Neural cell (in vitro differentiated cells): Measurements from ENCODE around the gene GRIA1. TPM values are rescaled to one million over a fixed set of nuclear protein-coding genes. Genes with fewer than 3 reads are reported as not detected.

ENCODE experiments used
- H2AFZ ChIP-seq: fragments of 200-600, 300-800 bp; sonication (generic), shearing (Covaris generic); 2 replicates; pipeline ENCODE4 v1.6.0; 2014; ENCODE audit warnings: low read depth, mild to moderate bottlenecking, antibody characterized with exemption, low read length, moderate library complexity
- H3F3A ChIP-seq: fragments of 200-600 bp; shearing (Covaris generic); 2 replicates; pipeline ENCODE4 v1.6.1; 2016; ENCODE audit warnings: mild to moderate bottlenecking, moderate library complexity, mixed read lengths, antibody characterized with exemption, low read length; ENCODE audit not compliant: insufficient read depth, poor library complexity, severe bottlenecking
- H3K27ac ChIP-seq: fragments of 200-600, 300-800 bp; sonication (generic), shearing (Covaris generic); 2 replicates; pipeline ENCODE4 v1.5.1; 2014; ENCODE audit warnings: mild to moderate bottlenecking, low read length, moderate library complexity
- H3K27me3 ChIP-seq: fragments of 300-800, 200-600 bp; sonication (generic), shearing (Covaris generic); 2 replicates; pipeline ENCODE4 v1.6.0; 2014; ENCODE audit warnings: mild to moderate bottlenecking, low read depth, low read length, moderate library complexity; ENCODE audit not compliant: insufficient read depth
- H3K36me3 ChIP-seq: fragments of 300-800, 200-600 bp; sonication (generic), shearing (Covaris generic); 2 replicates; pipeline ENCODE4 v1.5.1; 2014; ENCODE audit warnings: mild to moderate bottlenecking, antibody characterized with exemption, low read length, moderate library complexity; ENCODE audit not compliant: insufficient read depth
- H3K4me2 ChIP-seq: fragments of 300-800, 200-600 bp; sonication (generic), shearing (Covaris generic); 2 replicates; pipeline ENCODE4 v1.6.0; 2014; ENCODE audit warnings: mild to moderate bottlenecking, low read length
- H3K4me3 ChIP-seq: fragments of 300-800, 200-600 bp; sonication (generic), shearing (Covaris generic); 2 replicates; pipeline ENCODE4 v1.5.1; 2014; ENCODE audit warnings: mild to moderate bottlenecking, low read length, moderate library complexity
- H3K79me2 ChIP-seq: fragments of 200-600 bp; shearing (Covaris generic); replicated peaks from 2 replicates; pipeline ENCODE4 v1.6.0; 2014; ENCODE audit warnings: mild to moderate bottlenecking, low read length, moderate library complexity; ENCODE audit not compliant: insufficient read depth
- H3K9ac ChIP-seq: fragments of 300-800, 200-600 bp; sonication (generic), shearing (Covaris generic); 2 replicates; pipeline ENCODE4 v1.6.1; 2016; ENCODE audit warnings: mild to moderate bottlenecking, low read length, mixed read lengths
- H3K9me2 ChIP-seq: fragments of 200-600 bp; shearing (Covaris generic); 2 replicates; pipeline ENCODE4 v1.6.1; 2016; ENCODE audit warnings: mild to moderate bottlenecking, low read length, mixed read lengths; ENCODE audit not compliant: insufficient read depth
- H3K9me3 ChIP-seq: fragments of 200-600, 300-800 bp; sonication (generic), shearing (Covaris generic); 2 replicates; pipeline ENCODE4 v1.6.1; 2016; ENCODE audit warnings: mild to moderate bottlenecking, mixed run types, low read length, moderate library complexity, mixed read lengths
- H4K20me1 ChIP-seq: fragments of 200-600 bp; shearing (Covaris generic); 2 replicates; pipeline ENCODE4 v1.6.1; 2016; ENCODE audit warnings: mild to moderate bottlenecking, mixed run types; ENCODE audit not compliant: insufficient read depth
- CTCF ChIP-seq: fragments of 450-650 bp; IDR thresholded peaks from 2 replicates; pipeline ENCODE4 v1.5.1; 2014; ENCODE audit warnings: antibody characterized with exemption, mild to moderate bottlenecking, moderate library complexity; ENCODE audit not compliant: poor library complexity, severe bottlenecking
- EP300 ChIP-seq: fragments of 450-650 bp; conservative IDR thresholded peaks from 2 replicates; pipeline ENCODE4 v1.6.1; 2014; ENCODE audit warnings: antibody characterized with exemption, mild to moderate bottlenecking, moderate library complexity; ENCODE audit not compliant: poor library complexity, severe bottlenecking
- EZH2 ChIP-seq: fragments of 200-600, 300-800 bp; shearing (Covaris generic), sonication (generic); IDR thresholded peaks from 2 replicates; pipeline ENCODE4 v1.6.1; 2014; ENCODE audit warnings: antibody characterized with exemption, low read length, borderline replicate concordance, mild to moderate bottlenecking; ENCODE audit not compliant: insufficient read depth, poor library complexity, severe bottlenecking
- MXI1 ChIP-seq: fragments of 450-650 bp; conservative IDR thresholded peaks from 2 replicates; pipeline ENCODE4 v1.6.1; 2014; ENCODE audit warnings: antibody characterized with exemption, mild to moderate bottlenecking; ENCODE audit not compliant: poor library complexity, severe bottlenecking
- POLR2AphosphoS5 ChIP-seq: IDR thresholded peaks from 2 replicates; pipeline ENCODE4 v1.6.1; 2012
- RAD21 ChIP-seq: fragments of 450-650 bp; conservative IDR thresholded peaks from 2 replicates; pipeline ENCODE4 v1.6.1; 2014; ENCODE audit warnings: antibody characterized with exemption, mild to moderate bottlenecking, moderate library complexity
- REST ChIP-seq: IDR thresholded peaks from 2 replicates; pipeline ENCODE4 v1.6.1; 2012; ENCODE audit warnings: borderline replicate concordance
- SMC3 ChIP-seq: fragments of 450-650 bp; conservative IDR thresholded peaks from 2 replicates; pipeline ENCODE4 v1.6.1; 2014; ENCODE audit warnings: antibody characterized with exemption, mild to moderate bottlenecking, moderate library complexity; ENCODE audit not compliant: poor library complexity
- TAF1 ChIP-seq: IDR thresholded peaks from 2 replicates; pipeline ENCODE4 v1.6.1; 2012; ENCODE audit warnings: low read depth
- polyA plus RNA-seq: library from polyadenylated mRNA; depleted of rRNA; stranded (reverse); fragments of >200 nt; gene quantifications from 2 replicates; pipeline ENCODE4 v1.2.3, GENCODE V29; 2014

Gene GRIA1
- polyA plus RNA-seq, 1 donor from 2014 or later = 59.6 TPM

GRCh38 chr5:153624451-153624765 is 133.9 kb downstream of the GRIA1 start:
- TF ChIP-seq TAF1 (no peak), MXI1 (no peak), REST (no peak), EP300 (no peak), CTCF (no peak), RAD21 (no peak), EZH2 (no peak), POLR2AphosphoS5 (no peak), SMC3 (no peak)
- no peak overlapping the region for H3K4me3 ChIP-seq
- H3K27ac ChIP-seq = no peak overlapping the region
- H3K9me3 ChIP-seq = no peaks in the 10 kb centered on the region
- H3K4me2 ChIP-seq = no peak overlapping the region
- no peaks in the 10 kb centered on the region for H3K36me3 ChIP-seq
- H2AFZ ChIP-seq = no peak overlapping the region
- no peaks in the 10 kb centered on the region for H3K79me2 ChIP-seq
- no peak overlapping the region for H3K9ac ChIP-seq
- H4K20me1 ChIP-seq = no peaks in the 10 kb centered on the region
- no peaks in the 10 kb centered on the region for H3K9me2 ChIP-seq
- H3K27me3 ChIP-seq = no peaks in the 10 kb centered on the region
- H3F3A ChIP-seq = peaks cover 6% of the 10 kb centered on the region

GRCh38 chr5:153625826-153626354 is 135.4 kb downstream of the GRIA1 start:
- TF ChIP-seq EZH2 = no peak
- TF ChIP-seq POLR2AphosphoS5 = no peak
- no peak for TF ChIP-seq EP300
- no peak for TF ChIP-seq CTCF

More at GRCh38 chr5:153625826-153626354, 135.4 kb downstream of the GRIA1 start:
- Histone ChIP-seq H2AFZ (no peak overlapping the region), H3K27me3 (no peaks in the 10 kb centered on the region), H3K4me2 (no peak overlapping the region), H3K9ac (no peak overlapping the region), H3K79me2 (no peaks in the 10 kb centered on the region), H3K4me3 (no peak overlapping the region), H4K20me1 (no peaks in the 10 kb centered on the region), H3K9me2 (no peaks in the 10 kb centered on the region), H3K27ac (no peak overlapping the region), H3F3A (peaks cover 6% of the 10 kb centered on the region), H3K36me3 (no peaks in the 10 kb centered on the region), H3K9me3 (no peaks in the 10 kb centered on the region)
